ENCODE data around the gene CAMK2G.
A peak's percentile ranks its signal among the peaks of the same experiment; 100 is the strongest.
"Not testable (repeated sequence)": the region's sequence is repeated elsewhere in the genome, so short reads cannot be mapped to it uniquely, and the experiment has no call there.

CAMK2G gene

GRCh38 chr10:73901261-73901660 is 26.9 kb upstream of the CAMK2G start:
- no peak for DNase-seq

GRCh38 chr10:73900064-73900463 is 25.7 kb upstream of the CAMK2G start:
- DNase-seq: no peak

GRCh38 chr10:73899423-73899822 is 25.1 kb upstream of the CAMK2G start:
- DNase-seq: no peak

GRCh38 chr10:73898730-73899410 is 24.5 kb upstream of the CAMK2G start:
- DNase-seq: no peak

- DNase-seq: no peak
Measured at GRCh38 chr10:73897693-73898092, 23.3 kb upstream of the CAMK2G start.

GRCh38 chr10:73895381-73895780 is 21.0 kb upstream of the CAMK2G start:
- not testable (repeated sequence) for DNase-seq

- DNase-seq: no peak
Measured at GRCh38 chr10:73894245-73894971, 20.1 kb upstream of the CAMK2G start.

GRCh38 chr10:73893426-73893825 is 19.1 kb upstream of the CAMK2G start:
- DNase-seq: no peak

GRCh38 chr10:73892310-73893030 is 18.1 kb upstream of the CAMK2G start:
- no peak for DNase-seq

- no peak for DNase-seq
Measured at GRCh38 chr10:73891540-73891939, 17.2 kb upstream of the CAMK2G start.

- DNase-seq: not testable (repeated sequence)
Measured at GRCh38 chr10:73890830-73891229, 16.5 kb upstream of the CAMK2G start.

- no peak for DNase-seq
Measured at GRCh38 chr10:73890261-73890660, 15.9 kb upstream of the CAMK2G start.

GRCh38 chr10:73889416-73889815 is 15.1 kb upstream of the CAMK2G start:
- not testable (repeated sequence) for DNase-seq

GRCh38 chr10:73889014-73889413 is 14.7 kb upstream of the CAMK2G start:
- peak; percentile 55 for DNase-seq

GRCh38 chr10:73888514-73888913 is 14.2 kb upstream of the CAMK2G start:
- no peak for DNase-seq

- DNase-seq: no peak
Measured at GRCh38 chr10:73887294-73888039, 13.1 kb upstream of the CAMK2G start.

- no peak for DNase-seq
Measured at GRCh38 chr10:73886661-73887293, 12.4 kb upstream of the CAMK2G start.

GRCh38 chr10:73886085-73886529 is 11.8 kb upstream of the CAMK2G start:
- peak; percentile 77 for DNase-seq

- no peak for DNase-seq
Measured at GRCh38 chr10:73884017-73884416, 9.7 kb upstream of the CAMK2G start.

- no peak for DNase-seq
Measured at GRCh38 chr10:73881221-73881919, 7.0 kb upstream of the CAMK2G start.

- DNase-seq: peak; percentile 94
Measured at GRCh38 chr10:73879296-73880173, 5.2 kb upstream of the CAMK2G start.
